CD4-positive, alpha-beta T cell treated with Interleukin-6 for 4 hours (primary cell): ENCODE measurements around the gene PLEKHG4B.
"Not testable (repeated sequence)": the region's sequence is repeated elsewhere in the genome, so short reads cannot be mapped to it uniquely, and the experiment has no call there.

Experiments
- DNase-seq: peaks from one replicate; pipeline ENCODE4 v3.0.0-alpha.2; 2020; ENCODE audit warnings: mixed read lengths

The PLEKHG4B gene

DNA sequence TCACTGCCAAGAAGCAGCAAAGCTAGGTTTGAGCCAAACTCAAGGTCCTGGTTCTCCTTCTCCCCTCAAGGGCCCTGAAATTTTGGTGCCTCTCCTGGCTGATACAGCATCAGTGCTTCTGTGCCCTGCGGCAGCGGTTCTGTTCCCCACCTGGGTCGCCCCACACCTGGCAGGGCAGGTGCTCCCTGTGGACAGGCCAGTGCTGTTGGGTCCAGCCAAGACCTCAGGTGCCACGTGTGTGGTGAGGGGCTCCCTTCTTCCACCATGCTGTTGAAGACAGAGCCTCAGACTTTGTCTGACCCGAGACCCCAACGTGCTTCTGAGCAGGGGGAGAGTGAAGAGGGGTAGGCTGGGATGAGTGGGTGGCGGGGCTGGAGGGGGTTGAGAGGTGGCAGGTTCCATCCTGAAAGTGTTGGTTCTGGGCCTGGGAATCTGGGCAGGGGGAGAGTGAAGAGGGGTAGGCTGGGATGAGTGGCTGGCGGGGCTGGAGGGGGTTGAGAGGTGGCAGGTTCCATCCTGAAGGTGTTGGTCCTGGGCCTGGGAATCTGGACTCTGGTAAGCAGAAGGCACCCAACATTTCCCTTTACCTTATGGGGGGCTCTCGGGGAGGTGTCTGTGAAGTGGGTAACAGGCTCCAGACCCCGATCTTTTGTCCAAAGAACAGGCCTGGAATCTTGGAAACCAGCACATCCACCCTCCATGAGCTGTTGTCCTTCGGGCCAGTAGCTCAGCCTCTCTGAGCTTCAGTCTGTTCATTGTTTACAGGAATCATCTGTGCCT is 2.3 kb downstream of the PLEKHG4B start:
- DNase-seq = no peak

GRCh38 chr5:95241-95980 is 3.4 kb downstream of the PLEKHG4B start:
- DNase-seq = no peak

DNA sequence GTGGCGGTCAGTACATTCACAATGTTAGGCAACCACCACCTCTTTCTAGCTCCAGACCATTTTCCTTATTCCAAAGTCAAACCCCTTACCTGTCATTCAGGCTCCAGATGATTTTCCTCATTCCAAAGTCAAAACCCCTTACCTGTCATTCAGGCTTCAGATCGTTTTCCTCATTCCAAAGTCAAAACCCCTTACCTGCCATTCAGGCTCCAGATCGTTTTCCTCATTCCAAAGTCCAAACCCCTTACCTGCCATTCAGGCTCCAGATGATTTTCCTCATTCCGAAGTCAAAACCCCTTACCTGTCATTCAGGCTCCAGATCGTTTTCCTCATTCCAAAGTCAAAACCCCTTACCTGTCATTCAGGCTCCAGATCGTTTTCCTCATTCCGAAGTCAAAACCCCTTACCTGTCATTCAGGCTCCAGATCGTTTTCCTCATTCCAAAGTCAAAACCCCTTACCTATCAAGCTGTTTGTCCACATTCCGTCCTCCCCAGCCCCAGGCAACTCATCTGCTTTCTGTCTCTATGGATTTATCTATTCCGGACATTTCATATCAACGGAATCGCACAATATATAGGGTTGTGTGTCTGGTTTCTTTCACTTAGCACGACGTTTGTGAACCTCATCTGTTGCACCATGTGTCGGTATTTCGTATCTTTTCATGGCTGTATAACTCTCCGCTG is 5.2 kb downstream of the PLEKHG4B start:
- DNase-seq = no peak

GRCh38 chr5:99815-100214 is 7.8 kb downstream of the PLEKHG4B start:
- DNase-seq = no peak

DNA sequence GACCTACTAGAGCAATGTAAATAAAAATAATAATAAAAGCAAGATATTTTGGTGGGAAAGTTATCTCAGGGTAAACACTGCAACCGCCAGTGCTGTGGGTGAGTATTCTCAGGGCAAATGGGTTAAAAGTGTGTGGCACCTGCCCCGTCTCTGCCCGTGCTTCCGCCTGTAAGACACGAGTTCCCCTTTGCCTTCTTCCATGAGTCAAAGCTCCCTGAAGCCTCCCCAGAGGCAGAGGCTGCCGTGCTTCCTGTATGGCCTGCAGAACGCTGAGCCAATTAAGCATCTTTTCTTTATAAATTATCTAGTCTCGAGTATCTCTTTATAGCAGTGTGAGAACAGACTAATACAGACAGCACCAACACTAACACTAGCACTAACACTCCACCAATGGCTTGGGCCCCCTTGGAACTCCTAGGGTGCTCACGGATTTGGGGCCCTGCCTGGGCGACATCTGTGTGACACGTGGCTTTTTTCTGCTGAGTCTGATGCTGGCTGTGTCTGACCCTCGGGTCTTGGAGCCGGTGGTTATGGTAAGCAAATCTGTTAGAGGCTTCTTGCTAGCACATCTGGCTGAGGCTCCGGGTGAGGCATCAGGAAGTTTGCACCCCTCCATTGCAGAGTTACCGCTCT is 10.6 kb downstream of the PLEKHG4B start:
- no peak for DNase-seq

DNA sequence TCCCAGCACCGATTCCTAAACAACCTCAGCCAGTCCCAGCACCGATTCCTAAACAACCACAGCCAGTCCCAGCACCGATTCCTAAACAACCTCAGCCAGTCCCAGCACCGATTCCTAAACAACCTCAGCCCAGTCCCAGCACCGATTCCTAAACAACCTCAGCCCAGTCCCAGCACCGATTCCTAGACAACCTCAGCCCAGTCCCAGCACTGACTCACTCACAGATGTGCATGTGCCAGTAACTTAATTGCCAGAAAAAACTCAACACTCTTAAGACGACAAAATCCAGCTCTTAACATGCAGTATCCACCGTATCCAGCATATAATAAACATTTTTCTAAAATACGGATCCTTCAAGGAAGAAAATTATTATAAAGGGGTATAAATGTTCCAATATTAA is 12.1 kb downstream of the PLEKHG4B start:
- DNase-seq = not testable (repeated sequence)

- DNase-seq = no peak
Observed at GRCh38 chr5:104778-105296, 12.9 kb downstream of the PLEKHG4B start.

- no peak for DNase-seq
Observed at GRCh38 chr5:105504-106070, 13.6 kb downstream of the PLEKHG4B start.

- no peak for DNase-seq
Observed at GRCh38 chr5:106587-106986, 14.6 kb downstream of the PLEKHG4B start.

DNA sequence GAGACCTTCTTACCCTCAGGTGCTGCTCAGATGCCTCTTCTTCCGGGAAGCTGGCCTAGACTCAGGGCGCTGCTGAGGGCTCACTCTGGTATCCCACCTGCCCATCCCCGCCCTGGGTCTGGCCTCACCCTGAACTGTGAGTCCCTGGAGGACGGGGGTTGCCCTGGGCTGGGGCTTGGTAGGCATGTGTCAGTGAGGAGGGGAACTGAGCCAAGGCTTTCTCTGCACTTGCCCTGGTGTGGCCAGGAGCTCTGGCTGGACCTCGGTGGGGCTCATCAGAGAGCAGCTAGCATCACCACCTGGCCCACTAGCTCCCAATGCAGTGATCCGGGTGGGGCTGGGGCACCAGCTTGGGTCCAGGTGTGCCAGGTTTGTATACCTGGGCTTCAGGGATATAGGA is 15.6 kb downstream of the PLEKHG4B start:
- DNase-seq = no peak

DNA sequence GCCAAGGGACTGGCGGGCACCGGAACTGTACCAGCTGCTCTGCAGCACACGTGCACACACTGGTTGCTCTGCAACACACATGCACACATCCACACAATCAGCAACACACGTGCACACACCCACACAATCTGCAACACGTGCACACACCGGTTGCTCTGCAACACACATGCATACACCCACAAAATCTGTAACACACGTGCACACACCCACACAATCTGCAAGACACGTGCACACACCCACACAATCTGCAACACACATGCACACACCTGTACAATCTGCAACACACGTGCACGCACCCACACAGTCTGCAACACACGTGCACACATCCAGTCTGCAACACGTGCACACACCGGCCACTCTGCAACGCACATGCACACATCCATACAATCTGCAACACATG is 17.9 kb downstream of the PLEKHG4B start:
- DNase-seq = no peak

DNA sequence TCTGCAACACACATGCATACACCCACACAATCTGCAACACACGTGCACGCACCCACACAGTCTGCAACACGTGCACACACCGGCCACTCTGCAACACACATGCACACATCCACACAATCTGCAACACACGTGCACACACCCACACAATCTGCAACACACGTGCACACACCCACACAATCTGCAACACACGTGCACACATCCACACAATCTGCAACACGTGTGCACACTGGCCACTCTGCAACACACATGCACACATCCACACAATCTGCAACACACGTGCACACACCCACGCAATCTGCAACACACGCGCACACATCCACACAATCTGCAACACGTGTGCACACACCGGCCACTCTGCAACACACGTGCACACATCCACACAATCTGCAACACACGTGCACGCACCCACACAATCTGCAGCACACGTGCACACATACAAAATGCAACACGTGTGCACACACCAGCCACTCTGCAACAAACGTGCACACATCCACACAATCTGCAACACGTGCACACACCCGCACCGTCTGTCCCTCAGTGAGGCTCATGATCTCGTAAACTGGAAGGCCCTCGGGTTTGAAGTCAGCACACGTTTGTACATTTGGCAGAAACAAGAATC is 18.4 kb downstream of the PLEKHG4B start:
- DNase-seq = no peak

DNA sequence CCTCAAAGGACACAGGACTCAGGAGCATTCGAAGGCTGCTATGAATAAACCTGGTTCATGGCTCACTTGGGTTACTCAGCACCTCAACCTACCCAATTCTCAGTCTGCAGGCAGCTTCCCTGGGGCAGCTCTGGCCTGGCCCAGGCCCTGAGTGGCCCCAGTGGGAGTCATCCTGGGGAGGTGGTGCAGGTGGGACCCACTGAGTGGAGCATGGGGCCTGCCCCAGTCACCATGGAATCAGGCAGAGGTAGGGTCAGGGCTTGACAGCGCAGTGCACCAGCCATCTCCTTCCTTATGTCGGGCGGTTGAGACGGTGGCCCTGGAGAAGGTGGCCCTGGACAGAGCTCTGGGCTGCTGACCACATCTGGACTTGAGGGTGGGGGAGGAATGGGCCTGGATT is 19.2 kb downstream of the PLEKHG4B start:
- DNase-seq = no peak

DNA sequence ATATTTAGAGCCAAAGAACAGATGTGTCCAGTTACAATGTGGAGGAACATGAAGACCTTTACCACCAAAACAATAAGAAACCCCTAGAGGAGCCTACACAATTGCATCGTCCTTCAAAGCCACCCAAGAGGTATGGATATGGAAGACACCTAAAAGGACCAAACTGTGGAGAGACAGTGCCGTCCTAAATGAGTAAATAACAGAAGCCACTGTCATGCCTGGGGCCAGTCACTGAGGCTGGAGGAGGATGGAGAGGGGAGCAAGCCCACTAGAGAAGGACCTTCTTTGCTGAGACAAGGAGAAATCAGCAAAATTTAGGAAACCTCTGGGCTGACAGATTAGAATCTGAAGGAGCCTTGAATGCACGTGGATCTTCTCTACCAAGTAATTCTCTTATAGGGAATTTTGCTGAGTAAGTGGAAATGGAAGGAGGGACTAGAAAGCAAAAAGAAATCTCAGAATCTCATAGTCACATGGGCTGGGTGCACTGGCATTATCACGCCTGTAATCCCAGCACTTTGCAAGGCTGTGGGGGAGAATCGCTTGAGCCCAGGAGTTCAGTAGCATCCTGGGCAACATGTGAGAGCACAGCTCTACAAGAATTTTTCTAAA is 27.6 kb downstream of the PLEKHG4B start:
- DNase-seq = no peak

DNA sequence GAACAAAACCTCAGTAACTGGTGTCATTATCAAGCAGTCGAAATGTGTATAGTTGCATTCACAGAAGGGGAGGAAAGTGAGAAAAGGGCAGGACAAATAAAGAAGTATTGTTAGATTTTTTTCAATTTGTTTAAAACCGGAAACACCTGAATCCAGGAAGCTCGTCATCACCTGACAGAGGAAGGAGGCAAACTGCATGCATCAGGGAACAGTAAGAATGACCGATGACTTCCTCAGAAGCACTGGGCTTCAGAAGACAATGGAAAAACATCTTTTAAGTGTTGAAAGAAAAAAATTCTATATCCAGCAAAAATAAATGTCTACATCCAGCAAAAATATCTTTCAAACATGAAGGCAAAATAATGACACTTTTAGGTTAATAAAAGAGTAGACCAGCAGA is 29.5 kb downstream of the PLEKHG4B start:
- no peak for DNase-seq

DNA sequence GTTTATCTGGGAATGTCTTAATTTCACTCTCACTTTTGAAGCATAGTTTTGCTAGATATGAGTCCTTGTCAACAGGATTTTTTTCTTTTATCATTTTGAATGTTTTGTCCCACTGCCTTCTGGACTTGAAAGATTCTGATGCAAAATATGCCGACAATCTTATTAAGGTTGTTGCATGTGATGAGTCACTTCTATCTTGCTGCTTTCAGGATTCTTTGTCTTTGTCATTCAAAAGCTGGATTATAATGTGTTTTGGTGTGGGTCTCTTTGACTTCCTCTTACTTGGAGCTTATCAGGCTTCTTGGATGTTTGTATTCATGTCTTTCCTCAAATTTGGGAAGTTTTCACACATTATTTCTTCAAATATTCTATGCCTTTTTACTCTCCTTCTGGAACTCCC is 33.8 kb downstream of the PLEKHG4B start:
- no peak for DNase-seq

- DNase-seq = no peak
Observed at GRCh38 chr5:126806-127205, 34.8 kb downstream of the PLEKHG4B start.

DNA sequence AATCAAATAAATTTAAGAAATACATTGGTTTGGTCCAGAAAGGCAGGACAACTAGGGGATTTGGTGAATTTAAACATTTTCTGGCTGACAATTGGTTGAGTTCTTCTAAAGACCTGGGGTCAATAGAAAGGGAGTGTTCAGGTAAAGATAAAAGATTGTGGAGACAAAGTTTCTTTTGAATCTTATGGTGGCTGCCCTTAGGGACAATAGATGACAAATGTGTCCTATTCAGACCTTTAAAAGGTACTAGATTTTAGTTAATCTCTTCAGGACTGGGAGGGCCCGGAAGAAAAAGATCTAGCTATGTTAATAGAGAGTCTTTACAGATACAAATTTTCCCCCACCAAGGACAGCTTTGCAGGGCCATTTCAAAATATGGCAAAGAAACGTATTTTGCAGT is 35.9 kb downstream of the PLEKHG4B start:
- no peak for DNase-seq

DNA sequence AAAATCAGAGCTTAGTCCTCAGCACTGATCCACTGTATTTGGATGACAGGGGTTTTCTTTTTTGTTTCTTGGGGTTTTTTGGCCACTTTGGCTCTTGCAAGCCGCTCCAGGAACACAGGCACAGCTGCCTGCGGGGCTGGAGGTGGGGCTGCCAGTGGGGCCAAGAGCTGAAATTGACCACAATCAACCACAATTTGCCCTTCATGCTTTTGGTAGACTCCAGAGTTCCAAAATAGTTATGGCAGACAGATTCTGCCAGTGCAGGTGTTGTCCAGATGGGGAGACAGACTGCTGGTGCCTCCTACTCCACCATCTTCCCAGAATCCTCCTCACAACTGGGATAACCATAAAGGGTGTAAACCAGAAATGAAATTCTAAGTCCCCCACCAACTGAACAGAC is 36.5 kb downstream of the PLEKHG4B start:
- no peak for DNase-seq

- DNase-seq = no peak
Observed at GRCh38 chr5:129148-129547, 37.2 kb downstream of the PLEKHG4B start.

GRCh38 chr5:129820-130219 is 37.9 kb downstream of the PLEKHG4B start:
- DNase-seq = no peak

DNA sequence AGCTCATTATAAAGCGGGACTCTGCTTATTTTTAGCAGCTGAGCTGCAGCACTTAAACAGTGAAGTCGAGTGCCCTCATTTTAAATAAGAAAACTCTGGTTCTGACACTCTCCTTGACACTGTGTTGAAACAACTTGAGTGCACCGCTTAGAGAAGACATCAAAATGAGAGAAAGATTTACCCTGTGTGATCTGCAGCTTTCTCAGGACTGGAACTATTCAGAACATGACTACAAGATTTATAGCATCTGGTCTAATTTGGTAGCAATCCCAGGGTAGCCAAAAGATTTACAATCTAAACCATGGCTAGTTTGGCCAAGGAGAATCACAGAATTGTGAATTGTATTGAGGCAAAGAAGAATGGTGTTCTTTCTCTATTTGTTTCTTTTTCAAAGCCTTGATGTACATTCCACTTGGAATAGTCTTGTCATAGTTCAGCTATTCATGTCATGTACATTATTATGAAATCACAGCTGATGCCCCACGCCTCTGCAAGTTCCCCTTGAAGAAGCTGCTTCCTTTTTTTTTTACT is 38.7 kb downstream of the PLEKHG4B start:
- no peak for DNase-seq
